ENCODE results near the gene PTPRG. TPM values are rescaled to one million over a fixed set of nuclear protein-coding genes. Genes with fewer than 3 reads are reported as not detected.

Gene PTPRG
- total RNA-seq, 3 donors from 2014 or later, result 28.9 to 54.7 (median 40.4) TPM

DNA sequence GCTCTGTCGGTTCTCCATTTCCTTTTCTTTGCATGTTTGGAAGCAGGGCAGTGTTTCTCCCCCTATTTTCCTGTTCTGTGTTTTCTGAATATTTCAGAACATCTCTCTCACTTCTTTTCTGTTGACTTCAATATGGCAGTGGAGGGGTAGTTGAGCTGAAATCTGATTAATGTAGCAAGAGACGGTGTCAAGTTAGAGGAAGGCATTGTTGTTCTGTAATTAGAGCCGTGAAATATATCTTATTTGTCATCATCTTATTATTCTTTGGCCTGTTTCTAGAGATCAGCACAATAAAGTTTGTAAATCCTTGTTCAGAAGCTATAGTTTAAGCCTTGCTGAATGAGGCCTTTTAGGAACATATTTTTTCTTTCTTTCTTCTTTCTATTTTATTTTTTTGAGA lies 353.9 kb downstream of the PTPRG start:
- no peaks in the 10 kb centered on the region for H3K9me3 ChIP-seq
- intact Hi-C loops (cut with DNase I, micrococcal nuclease), result no loop called here
- TF ChIP-seq, protein P1, sequence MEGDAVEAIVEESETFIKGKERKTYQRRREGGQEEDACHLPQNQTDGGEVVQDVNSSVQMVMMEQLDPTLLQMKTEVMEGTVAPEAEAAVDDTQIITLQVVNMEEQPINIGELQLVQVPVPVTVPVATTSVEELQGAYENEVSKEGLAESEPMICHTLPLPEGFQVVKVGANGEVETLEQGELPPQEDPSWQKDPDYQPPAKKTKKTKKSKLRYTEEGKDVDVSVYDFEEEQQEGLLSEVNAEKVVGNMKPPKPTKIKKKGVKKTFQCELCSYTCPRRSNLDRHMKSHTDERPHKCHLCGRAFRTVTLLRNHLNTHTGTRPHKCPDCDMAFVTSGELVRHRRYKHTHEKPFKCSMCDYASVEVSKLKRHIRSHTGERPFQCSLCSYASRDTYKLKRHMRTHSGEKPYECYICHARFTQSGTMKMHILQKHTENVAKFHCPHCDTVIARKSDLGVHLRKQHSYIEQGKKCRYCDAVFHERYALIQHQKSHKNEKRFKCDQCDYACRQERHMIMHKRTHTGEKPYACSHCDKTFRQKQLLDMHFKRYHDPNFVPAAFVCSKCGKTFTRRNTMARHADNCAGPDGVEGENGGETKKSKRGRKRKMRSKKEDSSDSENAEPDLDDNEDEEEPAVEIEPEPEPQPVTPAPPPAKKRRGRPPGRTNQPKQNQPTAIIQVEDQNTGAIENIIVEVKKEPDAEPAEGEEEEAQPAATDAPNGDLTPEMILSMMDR (IDR thresholded peaks at IDR 0.05), result no peak
- ATAC-seq, result no peak
- no peaks in the 10 kb centered on the region for H3K36me3 ChIP-seq (ENCODE audit: low read depth)
- no peak for DNase-seq
- no peaks in the 10 kb centered on the region for H3K4me1 ChIP-seq (ENCODE audit: low read depth)
- H3K4me3 ChIP-seq, result no peak overlapping the region

DNA sequence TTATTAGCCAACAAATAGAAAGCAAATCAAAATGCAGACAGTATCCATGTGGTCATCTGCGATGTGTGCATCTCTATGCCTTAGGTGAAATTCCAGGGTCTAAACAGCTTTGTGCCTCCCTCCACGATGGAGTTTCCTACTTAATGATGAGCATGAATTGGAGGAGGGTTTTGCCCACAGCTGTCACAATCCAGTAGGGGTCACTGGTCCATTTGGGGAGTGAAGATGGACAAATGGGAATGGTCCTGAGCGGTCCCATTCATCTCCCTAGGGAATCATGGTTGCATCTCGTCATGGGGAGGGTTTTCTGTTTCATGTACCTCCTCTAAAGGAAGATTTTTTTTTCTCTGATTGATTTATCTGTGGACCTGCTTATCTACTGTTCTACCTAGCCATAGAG lies 358.0 kb downstream of the PTPRG start:
- ATAC-seq (no peak), DNase-seq (no peak)
- Histone ChIP-seq H3K4me3 (no peak overlapping the region), H3K9me3 (no peaks in the 10 kb centered on the region), H3K4me1 (ENCODE audit: low read depth) (no peaks in the 10 kb centered on the region), H3K36me3 (ENCODE audit: low read depth) (no peaks in the 10 kb centered on the region)
- intact Hi-C loops (cut with DNase I, micrococcal nuclease), result no loop called here
- TF ChIP-seq, protein P1 (IDR thresholded peaks at IDR 0.05), result no peak

DNA sequence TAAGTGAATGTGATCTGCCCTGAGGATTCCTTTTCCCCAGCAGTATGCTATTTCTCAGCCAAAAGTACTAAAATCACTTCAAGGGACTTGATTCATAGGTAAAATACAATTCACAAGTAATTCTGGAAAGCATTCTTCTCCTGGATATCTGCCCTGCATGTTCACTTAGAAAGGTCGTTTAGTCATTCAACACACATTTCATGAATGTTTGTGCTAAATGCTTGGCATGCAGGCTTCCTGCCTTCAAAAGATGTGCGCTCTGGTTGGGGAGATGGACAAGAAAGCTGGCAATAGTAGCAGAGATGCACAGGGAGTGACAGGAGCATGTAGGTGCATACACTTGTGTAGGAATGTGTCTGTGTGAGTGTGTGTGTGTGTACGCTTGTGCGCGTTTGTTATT lies 360.7 kb downstream of the PTPRG start:
- intact Hi-C loops (cut with DNase I, micrococcal nuclease), result no loop called here
- TF ChIP-seq, protein P1 (IDR thresholded peaks at IDR 0.05), result no peak
- no peak overlapping the region for H3K4me3 ChIP-seq
- no peaks in the 10 kb centered on the region for H3K9me3 ChIP-seq
- ATAC-seq, result no peak
- no peak for DNase-seq
- no peaks in the 10 kb centered on the region for H3K4me1 ChIP-seq (ENCODE audit: low read depth)
- H3K36me3 ChIP-seq (ENCODE audit: low read depth), result no peaks in the 10 kb centered on the region

DNA sequence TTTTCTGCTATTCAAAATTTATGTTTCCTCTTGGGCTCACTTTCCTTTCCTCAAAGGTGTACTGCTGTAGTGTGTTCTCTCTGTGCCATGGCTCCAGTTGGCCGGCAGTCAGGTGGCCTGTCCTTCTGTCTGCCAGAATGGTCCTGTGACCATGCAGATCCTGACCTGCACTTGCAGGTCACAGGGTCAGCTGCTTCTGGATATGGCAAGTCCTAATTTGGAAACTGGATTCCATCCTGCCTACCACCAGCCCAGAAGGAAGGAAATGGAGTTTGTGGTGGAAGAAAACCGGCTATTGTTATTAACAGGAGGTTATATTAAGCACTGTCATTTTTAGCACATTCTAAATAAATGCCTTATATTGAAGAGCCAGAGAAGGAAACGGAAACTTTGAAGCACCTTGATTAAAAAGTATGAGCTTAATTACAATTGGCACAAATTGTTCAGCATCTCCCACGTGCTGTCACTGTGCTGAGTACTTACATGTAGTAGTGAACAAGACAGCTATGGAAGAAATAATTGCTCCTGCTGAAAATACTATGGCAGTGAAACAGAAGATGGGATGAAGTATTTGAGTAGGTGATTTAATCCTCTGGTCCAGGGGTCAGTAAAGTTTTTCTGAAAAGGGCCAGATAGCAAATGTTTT lies 362.8 kb downstream of the PTPRG start:
- no peak for DNase-seq

DNA sequence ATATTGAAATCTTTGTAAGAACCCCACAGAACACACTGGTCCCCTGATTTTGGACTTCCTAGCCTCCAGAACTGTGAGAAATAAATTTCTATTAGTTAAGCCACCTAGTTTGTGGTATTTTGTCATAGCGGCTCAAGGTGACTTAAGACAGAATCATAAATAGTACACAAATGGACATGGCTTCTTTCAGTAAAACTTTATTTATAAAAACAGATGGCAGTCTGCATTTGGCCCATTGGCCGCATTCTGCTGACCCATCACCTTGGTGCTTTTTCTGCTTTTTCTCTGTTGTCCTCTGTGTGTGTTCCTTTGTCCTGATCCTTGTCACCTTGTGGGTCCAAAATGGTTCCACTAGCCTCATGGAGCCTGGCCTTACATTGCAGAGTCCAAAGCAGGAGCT lies 363.6 kb downstream of the PTPRG start:
- Histone ChIP-seq H3K4me1 (ENCODE audit: low read depth) (no peaks in the 10 kb centered on the region), H3K36me3 (ENCODE audit: low read depth) (no peaks in the 10 kb centered on the region), H3K9me3 (no peaks in the 10 kb centered on the region), H3K4me3 (no peak overlapping the region)
- TF ChIP-seq, protein P1 (IDR thresholded peaks at IDR 0.05), result no peak
- DNase-seq (no peak), ATAC-seq (no peak)
- intact Hi-C loops (cut with DNase I, micrococcal nuclease), result no loop called here

More for the DNA sequence above, 362.8 kb downstream of the PTPRG start:
- no peaks in the 10 kb centered on the region for H3K9me3 ChIP-seq
- H3K36me3 ChIP-seq (ENCODE audit: low read depth), result no peaks in the 10 kb centered on the region
- ATAC-seq, result no peak
- TF ChIP-seq, protein P1 (IDR thresholded peaks at IDR 0.05), result no peak
- intact Hi-C loops (cut with DNase I, micrococcal nuclease), result no loop called here
- H3K4me1 ChIP-seq (ENCODE audit: low read depth), result no peaks in the 10 kb centered on the region
- no peak overlapping the region for H3K4me3 ChIP-seq

DNA sequence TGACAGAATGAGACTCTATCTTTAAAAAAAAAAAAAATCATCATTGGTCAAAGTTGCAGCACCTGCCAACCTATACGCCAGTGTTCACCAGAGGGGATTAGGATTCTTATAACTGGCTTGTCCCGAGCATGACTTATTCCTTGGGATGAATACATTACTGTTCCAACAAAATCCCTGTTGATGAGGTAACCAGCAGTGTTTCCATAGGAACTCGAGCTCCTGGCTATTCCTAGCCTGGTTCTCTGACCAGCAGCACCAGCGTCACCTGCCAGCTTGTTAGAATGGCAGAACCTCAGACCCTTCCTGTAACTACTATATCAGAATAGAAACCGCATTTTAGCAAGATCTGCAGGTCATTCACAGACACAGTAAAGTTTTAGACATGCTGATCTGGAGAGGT lies 364.4 kb downstream of the PTPRG start:
- no peak overlapping the region for H3K4me3 ChIP-seq
- H3K4me1 ChIP-seq (ENCODE audit: low read depth), result no peaks in the 10 kb centered on the region
- intact Hi-C loops (cut with DNase I, micrococcal nuclease), result no loop called here
- TF ChIP-seq, protein P1 (IDR thresholded peaks at IDR 0.05), result no peak
- DNase-seq (no peak), ATAC-seq (no peak)
- no peaks in the 10 kb centered on the region for H3K9me3 ChIP-seq
- H3K36me3 ChIP-seq (ENCODE audit: low read depth), result no peaks in the 10 kb centered on the region

Measured in mucosa of descending colon (tissue), 3 donors.